GM19193 (cell line): ENCODE measurements around the gene PKD1L1.

Experiments
- POLR2A ChIP-seq: IDR thresholded peaks from 4 replicates; pipeline ENCODE4 v1.6.1; 2011; ENCODE audit not compliant: insufficient read depth, insufficient read length; ENCODE audit errors: extremely low read depth

The PKD1L1 gene

DNA sequence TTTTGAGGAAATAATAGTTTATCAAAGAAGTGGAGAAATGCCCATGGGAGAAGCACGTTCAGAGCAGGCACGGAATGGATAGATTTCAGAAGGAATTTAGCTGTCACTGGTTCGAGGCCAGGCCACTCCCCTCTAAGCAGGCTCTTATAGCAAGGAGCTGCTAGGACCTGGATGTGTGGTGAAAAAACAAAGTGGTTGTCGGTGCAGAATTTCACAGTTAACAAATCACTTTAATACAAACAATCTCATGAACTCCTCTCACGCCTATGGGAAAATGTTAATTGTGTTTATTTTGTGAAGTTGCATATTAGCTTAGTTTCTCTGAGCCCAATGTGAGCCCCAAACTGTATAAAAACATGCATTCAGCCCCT is 176.3 kb downstream of the PKD1L1 start:
- no peak for TF ChIP-seq POLR2A

DNA sequence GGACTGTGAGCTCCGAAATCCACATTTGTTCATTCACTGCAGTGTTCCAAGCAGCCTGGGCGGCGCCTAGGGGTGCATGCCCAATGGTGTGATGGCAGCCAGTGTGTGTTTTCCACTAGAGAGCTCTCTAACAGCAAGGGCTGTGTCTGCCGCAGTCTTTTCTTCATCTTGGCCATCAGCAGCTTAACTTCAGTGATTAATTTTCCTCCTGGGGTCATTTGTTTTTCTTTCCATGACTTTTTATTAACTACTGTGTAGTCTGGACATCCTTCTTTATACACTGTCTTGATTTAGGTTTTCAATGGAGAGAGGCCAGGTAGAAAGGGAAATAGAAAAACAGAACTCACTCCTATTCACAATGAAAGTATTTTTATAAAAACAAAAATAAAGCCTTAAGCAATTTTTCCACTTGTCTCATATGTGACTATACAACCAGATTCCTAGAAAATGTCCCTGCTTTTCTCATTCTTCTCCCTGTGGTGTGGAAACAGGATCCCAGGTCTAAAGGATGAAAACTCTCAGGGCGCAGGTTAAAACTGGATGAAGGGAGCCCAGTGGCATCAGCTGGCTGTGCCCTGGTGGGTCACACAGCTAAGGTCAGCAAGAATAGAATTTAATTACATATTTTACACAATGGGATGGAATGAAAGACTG is 176.8 kb downstream of the PKD1L1 start:
- TF ChIP-seq POLR2A, result no peak

DNA sequence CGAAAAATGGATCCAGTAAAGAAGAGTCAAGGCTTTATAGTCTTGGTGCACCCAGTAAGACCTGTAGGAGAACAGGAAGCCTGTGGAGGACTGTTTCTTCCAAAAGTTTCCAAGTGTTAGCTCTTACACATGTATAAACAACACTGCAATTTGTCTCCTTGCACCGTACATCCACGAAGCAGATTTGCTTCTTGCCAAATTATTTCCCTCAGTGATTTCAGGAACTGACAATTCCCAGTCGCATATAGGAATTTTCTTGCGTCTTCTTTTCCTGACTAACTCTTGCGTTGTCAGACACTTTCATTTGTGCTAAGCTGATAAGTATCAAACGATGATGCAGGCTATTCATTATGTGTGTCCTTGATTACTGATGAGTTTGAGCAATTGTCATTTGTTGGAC is 182.1 kb downstream of the PKD1L1 start:
- TF ChIP-seq POLR2A, result no peak

GRCh38 chr7:47765373-47765979 is 182.8 kb downstream of the PKD1L1 start:
- TF ChIP-seq POLR2A, result no peak

GRCh38 chr7:47764746-47765145 is 183.5 kb downstream of the PKD1L1 start:
- TF ChIP-seq POLR2A, result no peak

DNA sequence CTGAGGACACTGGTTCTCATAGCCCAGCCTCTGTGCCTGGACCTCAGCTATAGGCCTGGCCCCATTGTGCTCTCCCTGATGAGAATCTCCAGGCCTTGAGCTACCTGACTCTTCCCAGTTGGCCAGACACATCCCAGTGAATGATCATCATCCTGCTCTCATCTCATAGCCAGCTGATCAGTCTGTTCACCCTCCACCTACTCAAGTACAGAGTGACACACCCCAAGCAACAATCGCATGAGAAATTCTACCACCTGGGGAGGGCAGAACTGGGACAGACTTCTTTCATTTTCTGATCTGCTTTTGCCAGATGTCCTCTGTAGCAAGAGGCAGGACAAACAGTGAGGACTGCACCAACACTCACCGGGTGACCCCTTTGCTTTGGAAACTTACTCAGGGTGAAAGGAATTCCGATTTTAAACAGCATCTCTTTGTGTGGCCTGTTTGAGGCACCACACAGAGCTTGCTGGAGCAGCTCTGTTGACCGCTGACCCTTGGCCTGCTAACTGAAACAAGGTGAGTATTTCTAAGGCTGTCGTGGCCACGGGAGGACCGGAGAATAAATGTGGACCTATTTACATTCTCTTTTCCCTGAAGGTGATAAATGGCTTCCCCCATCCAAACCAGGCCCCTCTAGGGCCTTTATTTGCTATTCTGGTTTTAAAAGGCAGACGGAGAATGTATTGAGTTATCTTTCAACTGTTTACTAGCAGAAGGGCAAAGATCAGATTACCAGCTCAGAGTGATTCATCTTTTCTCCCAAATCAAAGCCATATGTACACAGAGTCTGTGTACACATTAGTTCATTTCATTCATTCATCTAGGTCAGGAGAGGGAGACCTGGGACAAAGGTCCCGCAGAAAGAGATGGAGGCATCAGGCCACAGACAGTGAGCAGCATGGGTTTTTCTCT is 184.9 kb downstream of the PKD1L1 start:
- no peak for TF ChIP-seq POLR2A

DNA sequence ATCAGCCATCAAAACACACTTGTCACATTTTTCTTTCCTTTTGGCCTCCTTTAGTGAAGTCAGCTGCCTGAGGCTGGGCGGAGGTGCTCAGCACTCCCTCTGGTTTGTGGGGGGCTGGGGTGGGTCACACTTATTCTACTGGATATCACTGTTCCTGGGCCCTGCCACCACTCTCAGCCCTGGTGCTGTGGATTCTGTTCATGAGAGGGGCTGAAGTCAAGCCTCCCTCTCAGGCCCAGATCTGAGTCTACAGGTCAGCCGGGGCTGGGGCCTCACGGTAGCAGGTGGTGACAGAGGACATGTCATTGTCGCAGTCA is 185.6 kb downstream of the PKD1L1 start:
- TF ChIP-seq POLR2A, result no peak

- no peak for TF ChIP-seq POLR2A
These were observed 186.1 kb downstream of the PKD1L1 start for GRCh38 chr7:47762207-47762606.

DNA sequence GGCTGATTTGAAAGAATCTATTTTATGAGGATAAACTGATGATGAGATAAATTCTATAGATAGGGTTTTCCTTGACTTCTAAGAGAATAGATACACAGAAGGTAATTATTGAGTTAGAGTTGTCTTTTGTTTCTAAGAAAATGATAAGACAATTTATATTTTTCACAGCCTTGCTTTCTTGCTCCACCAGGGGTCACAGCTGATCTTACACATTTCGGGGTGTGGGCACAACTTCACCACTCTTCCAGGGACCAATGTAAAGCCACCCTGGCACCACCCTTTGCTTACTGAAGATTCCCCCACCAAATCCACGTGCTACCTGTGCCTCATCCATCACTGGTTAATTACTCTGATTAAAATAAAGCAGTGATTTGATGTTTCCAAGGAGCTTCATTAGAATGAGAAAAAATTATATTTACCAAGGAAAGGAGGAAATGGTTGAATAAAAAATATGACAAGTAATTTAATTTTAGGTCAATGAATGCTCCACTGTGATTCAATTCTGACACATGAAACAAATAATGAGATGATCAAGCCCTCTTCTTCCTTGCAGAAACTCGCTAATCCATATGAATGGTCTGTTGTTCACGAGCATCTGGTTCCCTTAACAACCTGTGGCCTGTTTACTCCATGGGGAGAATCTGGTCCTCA is 189.1 kb downstream of the PKD1L1 start:
- no peak for TF ChIP-seq POLR2A

GRCh38 chr7:47758546-47758945 is 189.7 kb downstream of the PKD1L1 start:
- TF ChIP-seq POLR2A, result no peak

- no peak for TF ChIP-seq POLR2A
These were observed 190.3 kb downstream of the PKD1L1 start for GRCh38 chr7:47757921-47758411.

GRCh38 chr7:47756636-47757035 is 191.6 kb downstream of the PKD1L1 start:
- TF ChIP-seq POLR2A, result no peak

GRCh38 chr7:47755248-47755647 is 193.0 kb downstream of the PKD1L1 start:
- no peak for TF ChIP-seq POLR2A

- no peak for TF ChIP-seq POLR2A
These were observed 197.2 kb downstream of the PKD1L1 start for GRCh38 chr7:47751043-47751442.

GRCh38 chr7:47748041-47748440 is 200.2 kb downstream of the PKD1L1 start:
- TF ChIP-seq POLR2A, result no peak
